ENCODE measurements around the gene GSTP1.

The GSTP1 gene

DNA sequence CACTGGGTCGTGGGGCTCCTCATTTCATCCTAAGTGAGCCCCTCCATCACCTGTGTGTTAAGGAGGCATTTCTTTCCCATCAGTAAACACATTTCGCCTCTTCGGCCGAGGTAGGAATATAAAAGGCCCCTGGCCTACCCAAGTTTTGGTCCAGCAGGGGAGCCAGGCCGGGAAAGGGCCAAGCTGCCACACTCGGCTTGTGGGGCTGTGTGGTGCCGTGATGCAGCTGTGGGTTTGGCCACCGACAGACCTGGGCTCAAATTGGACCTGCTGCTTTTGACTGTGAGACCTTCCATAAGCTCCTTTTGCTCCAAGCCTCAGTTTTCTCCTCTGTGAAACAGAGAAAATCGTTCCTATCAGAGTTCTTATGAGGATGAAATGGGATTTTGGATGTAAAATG lies 23.9 kb downstream of the GSTP1 start:
- H3K4me3 ChIP-seq (ENCODE audit: low read length) = peak overlapping the region; percentile 90
- DNase-seq (ENCODE audit: low read depth) = no peak
- TF ChIP-seq, protein P1, sequence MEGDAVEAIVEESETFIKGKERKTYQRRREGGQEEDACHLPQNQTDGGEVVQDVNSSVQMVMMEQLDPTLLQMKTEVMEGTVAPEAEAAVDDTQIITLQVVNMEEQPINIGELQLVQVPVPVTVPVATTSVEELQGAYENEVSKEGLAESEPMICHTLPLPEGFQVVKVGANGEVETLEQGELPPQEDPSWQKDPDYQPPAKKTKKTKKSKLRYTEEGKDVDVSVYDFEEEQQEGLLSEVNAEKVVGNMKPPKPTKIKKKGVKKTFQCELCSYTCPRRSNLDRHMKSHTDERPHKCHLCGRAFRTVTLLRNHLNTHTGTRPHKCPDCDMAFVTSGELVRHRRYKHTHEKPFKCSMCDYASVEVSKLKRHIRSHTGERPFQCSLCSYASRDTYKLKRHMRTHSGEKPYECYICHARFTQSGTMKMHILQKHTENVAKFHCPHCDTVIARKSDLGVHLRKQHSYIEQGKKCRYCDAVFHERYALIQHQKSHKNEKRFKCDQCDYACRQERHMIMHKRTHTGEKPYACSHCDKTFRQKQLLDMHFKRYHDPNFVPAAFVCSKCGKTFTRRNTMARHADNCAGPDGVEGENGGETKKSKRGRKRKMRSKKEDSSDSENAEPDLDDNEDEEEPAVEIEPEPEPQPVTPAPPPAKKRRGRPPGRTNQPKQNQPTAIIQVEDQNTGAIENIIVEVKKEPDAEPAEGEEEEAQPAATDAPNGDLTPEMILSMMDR (conservative IDR thresholded peaks at IDR 0.05; ENCODE audit: low read depth, low read length) = no peak

DNA sequence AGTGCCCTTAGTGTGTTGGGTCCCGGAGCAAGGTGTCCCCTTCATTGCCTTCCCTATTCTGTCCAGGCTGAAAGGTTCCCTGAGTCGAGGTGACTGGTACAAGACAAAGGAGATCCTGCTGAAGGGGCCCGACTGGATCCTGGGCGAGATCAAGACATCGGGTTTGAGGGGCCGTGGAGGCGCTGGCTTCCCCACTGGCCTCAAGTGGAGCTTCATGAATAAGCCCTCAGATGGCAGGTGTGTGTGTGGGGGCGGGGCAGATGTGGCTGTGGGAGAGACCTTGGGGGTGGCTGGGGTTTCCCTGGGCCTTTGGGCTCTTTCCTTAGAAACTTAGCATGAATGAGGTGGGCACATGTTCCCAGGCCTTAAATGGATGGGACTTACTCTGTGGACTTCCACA lies 24.9 kb downstream of the GSTP1 start:
- TF ChIP-seq, protein P1 (conservative IDR thresholded peaks at IDR 0.05; ENCODE audit: low read depth, low read length) = no peak
- H3K4me3 ChIP-seq (ENCODE audit: low read length) = no peak overlapping the region
- no peak for DNase-seq (ENCODE audit: low read depth)

DNA sequence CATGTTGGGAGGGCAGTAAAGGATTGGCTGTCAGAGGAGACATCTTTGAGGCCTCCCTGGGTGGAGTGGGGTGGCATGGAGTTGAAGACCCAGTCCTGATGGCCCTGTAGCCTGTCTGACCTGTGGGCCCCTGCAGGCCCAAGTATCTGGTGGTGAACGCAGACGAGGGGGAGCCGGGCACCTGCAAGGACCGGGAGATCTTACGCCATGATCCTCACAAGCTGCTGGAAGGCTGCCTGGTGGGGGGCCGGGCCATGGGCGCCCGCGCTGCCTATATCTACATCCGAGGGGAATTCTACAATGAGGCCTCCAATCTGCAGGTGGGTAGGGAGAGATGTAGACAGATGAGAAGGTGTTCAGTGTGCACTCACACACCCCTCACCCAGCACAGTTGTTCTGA lies 25.7 kb downstream of the GSTP1 start:
- TF ChIP-seq, protein P1 (conservative IDR thresholded peaks at IDR 0.05; ENCODE audit: low read depth, low read length) = no peak

DNA sequence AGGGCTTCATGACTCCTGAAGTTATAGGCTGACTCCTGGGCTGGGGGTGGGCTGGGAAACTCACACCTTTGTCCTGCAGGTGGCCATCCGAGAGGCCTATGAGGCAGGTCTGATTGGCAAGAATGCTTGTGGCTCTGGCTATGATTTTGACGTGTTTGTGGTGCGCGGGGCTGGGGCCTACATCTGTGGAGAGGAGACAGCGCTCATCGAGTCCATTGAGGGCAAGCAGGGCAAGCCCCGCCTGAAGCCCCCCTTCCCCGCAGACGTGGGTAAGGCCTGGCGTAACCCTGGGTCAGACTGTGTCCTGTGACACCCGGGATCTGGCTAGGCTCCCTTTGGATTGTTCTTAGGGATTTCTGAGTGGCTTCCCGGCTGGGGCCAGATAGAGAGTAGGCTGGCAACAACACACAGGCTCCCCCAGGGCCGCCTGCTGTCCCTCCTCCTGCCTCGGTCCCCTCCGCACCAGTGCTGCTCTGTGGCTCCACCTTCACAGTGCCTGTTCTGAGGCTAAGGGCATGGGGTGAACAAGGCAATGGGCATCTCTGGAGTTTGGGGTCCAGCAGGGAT lies 26.8 kb downstream of the GSTP1 start:
- TF ChIP-seq, protein P1 (conservative IDR thresholded peaks at IDR 0.05; ENCODE audit: low read depth, low read length) = no peak
- H3K4me3 ChIP-seq (ENCODE audit: low read length) = no peak overlapping the region
- no peak for DNase-seq (ENCODE audit: low read depth)

More for the DNA sequence above, 25.7 kb downstream of the GSTP1 start:
- no peak overlapping the region for H3K4me3 ChIP-seq (ENCODE audit: low read length)
- DNase-seq (ENCODE audit: low read depth) = no peak

DNA sequence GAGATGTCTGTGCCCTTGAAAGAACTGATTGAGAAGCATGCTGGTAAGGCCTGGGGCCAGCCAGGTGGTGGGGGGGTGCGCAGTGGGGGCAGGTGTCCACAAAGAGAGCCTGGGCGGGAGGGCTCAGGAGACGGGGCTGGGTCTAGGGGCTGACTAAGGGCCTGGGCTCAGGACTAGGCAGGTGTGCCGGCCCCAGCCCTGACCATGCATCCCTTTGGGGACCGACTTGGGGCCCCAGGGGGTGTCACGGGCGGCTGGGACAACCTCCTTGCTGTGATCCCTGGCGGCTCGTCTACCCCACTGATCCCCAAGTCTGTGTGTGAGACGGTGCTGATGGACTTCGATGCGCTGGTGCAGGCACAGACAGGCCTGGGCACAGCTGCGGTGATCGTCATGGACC lies 27.6 kb downstream of the GSTP1 start:
- no peak overlapping the region for H3K4me3 ChIP-seq (ENCODE audit: low read length)
- TF ChIP-seq, protein P1 (conservative IDR thresholded peaks at IDR 0.05; ENCODE audit: low read depth, low read length) = no peak
- no peak for DNase-seq (ENCODE audit: low read depth)

DNA sequence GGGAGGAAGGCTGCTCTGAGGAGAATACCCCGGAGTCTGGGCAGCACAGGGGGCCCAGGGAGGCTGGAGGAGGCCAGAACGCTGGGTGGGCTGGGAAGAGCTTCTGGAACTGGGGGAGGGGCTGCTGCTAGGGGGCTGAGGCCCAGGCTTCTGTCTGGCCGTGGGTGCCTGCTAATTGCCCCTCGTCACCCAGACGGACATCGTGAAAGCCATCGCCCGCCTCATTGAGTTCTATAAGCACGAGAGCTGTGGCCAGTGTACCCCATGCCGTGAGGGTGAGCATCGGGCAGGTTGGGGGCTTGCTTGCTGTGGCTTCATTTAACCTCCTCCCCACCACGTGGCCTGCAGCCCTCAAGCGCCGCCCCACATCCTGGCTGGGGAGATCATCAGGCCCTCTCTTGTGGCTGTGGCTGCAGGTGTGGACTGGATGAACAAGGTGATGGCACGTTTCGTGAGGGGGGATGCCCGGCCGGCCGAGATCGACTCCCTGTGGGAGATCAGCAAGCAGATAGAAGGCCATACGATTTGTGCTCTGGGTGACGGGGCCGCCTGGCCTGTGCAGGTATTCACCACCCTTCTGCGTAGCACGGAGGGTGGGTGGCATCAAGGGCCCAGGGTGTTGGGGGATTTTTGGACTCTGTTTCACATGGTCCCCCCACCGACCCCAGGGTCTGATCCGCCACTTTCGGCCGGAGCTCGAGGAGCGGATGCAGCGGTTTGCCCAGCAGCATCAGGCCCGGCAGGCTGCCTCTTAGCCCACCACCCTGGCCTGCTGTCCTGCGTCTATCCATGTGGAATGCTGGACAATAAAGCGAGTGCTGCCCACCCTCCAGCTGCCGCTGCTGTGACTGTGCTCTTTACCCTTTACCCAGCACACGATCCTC lies 28.3 kb downstream of the GSTP1 start:
- TF ChIP-seq, protein P1 (conservative IDR thresholded peaks at IDR 0.05; ENCODE audit: low read depth, low read length) = no peak
- H3K4me3 ChIP-seq (ENCODE audit: low read length) = no peak overlapping the region
- no peak for DNase-seq (ENCODE audit: low read depth)

DNA sequence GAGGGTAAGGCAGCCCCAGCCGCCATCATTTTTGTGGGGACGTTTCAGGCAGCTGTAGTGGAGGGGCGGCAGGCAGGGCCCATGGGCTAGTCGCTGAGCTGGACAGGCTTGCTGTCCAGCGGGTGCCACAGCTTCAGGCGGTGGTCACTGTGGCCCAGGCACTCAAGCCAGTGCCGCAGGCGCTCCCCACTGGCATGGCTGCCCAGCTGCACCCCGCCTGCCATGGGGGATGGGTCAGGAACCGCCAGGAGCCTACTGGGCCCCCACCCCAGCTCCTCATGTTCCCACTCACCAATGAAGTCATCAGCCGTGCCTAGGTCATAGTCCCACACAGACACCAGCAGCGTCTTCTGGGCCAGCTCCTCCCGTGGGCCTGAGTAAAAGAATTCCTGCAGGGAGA lies 29.1 kb downstream of the GSTP1 start:
- H3K4me3 ChIP-seq (ENCODE audit: low read length) = no peak overlapping the region
- TF ChIP-seq, protein P1 (conservative IDR thresholded peaks at IDR 0.05; ENCODE audit: low read depth, low read length) = no peak
- DNase-seq (ENCODE audit: low read depth) = no peak
